K562 (cell line): ENCODE data around the gene KSR2. TPM values are rescaled to one million over a fixed set of nuclear protein-coding genes. Genes with fewer than 3 reads are reported as not detected.

Source experiments
- ATAC-seq: fragments of 200-7000 bp; cut with Tn5 transposase; 3 replicates; pipeline ENCODE4 v1.9.1; 2020; ENCODE audit warnings: moderate library complexity
- BruUV-seq: library from RNA; stranded (reverse); fragments of 400-500 nt; replicated peaks from 2 replicates; lab custom pipeline; 2021; lab: Mats Ljungman, UMichigan
- CTCF ChIA-PET: fragments of 300-600 bp; formaldehyde crosslinking; extraction: SDS; loops from one replicate; lab custom pipeline; 2021; ENCODE audit warnings: low intra/inter-chr PET ratio; lab: Yijun Ruan, JAX
- POLR2A ChIA-PET: fragments of 300-600, 350-650 bp; sonication (Branson Sonifier 250); formaldehyde crosslinking; extraction: SDS; loops from one replicate; lab custom pipeline; 2021; ENCODE audit warnings: antibody characterized with exemption, inconsistent platforms; lab: Yijun Ruan, JAX
- DNase-seq, 4 experiments: peaks; one replicate each; pipeline versions ENCODE4 v3.0.0 to v3.0.0-alpha.2; 2011 to 2018; ENCODE audit warnings: low spot score in 3 of 4, mixed read lengths in 3 of 4; ENCODE audit errors: extremely low read depth in 1 of 4
- FAIRE-seq: peaks from 2 replicates; lab custom pipeline; 2011; peaks lifted over from hg19 to GRCh38; lab: Jason Lieb, UNC
- H2AFZ ChIP-seq: 2 replicates; pipeline ENCODE4 v1.6.0; 2011; ENCODE audit warnings: low read depth, low read length, control low read depth, inconsistent platforms
- H3K27ac ChIP-seq: fragments of 200-600 bp; 3 replicates; pipeline ENCODE4 v1.8.0; 2011; ENCODE audit warnings: low read depth, mild to moderate bottlenecking, control low read depth, inconsistent platforms, low read length, moderate library complexity, mixed read lengths; ENCODE audit errors: extremely low read depth
- H3K27me3 ChIP-seq, 2 experiments: fragments of 300-600 bp in 1 of 2; 2 replicates in 1 of 2; 3 replicates in 1 of 2; pipeline versions ENCODE4 v1.6.0 to v1.8.0; 2011; ENCODE audit warnings: inconsistent platforms in 2 of 2, low read length in 2 of 2, mild to moderate bottlenecking in 1 of 2, mixed read lengths in 1 of 2, moderate library complexity in 1 of 2; ENCODE audit not compliant: control insufficient read depth in 2 of 2, insufficient read depth in 2 of 2
- H3K36me3 ChIP-seq: fragments of 300-600 bp; 3 replicates; pipeline ENCODE4 v1.8.0; 2011; ENCODE audit warnings: mild to moderate bottlenecking, low read length, inconsistent platforms; ENCODE audit not compliant: control insufficient read depth, insufficient read depth
- H3K4me1 ChIP-seq, 2 experiments: fragments of 200-600 bp in 1 of 2; replicated peaks in 1 of 2; 2 replicates in 1 of 2; 3 replicates in 1 of 2; pipeline versions ENCODE4 v1.5.1 to v1.8.0; 2011; ENCODE audit warnings: inconsistent platforms in 2 of 2, low read length in 2 of 2, mild to moderate bottlenecking in 1 of 2, mixed read lengths in 1 of 2, moderate library complexity in 1 of 2; ENCODE audit not compliant: control insufficient read depth in 2 of 2, insufficient read depth in 2 of 2
- H3K4me2 ChIP-seq: 2 replicates; pipeline ENCODE4 v1.6.1; 2011; ENCODE audit warnings: low read length, control low read depth, inconsistent platforms, mixed read lengths; ENCODE audit not compliant: insufficient read depth
- H3K4me3 ChIP-seq: fragments of 200-600 bp; sonication (generic), shearing (Covaris generic); 2 replicates; pipeline ENCODE4 v1.5.1; 2016; ENCODE audit warnings: control low read depth, inconsistent platforms
- H3K79me2 ChIP-seq: fragments of 200-600 bp; 3 replicates; pipeline ENCODE4 v1.8.0; 2011; ENCODE audit warnings: low read length, inconsistent platforms; ENCODE audit not compliant: control insufficient read depth, insufficient read depth
- H3K9ac ChIP-seq, 2 experiments: 2 replicates each; pipeline versions ENCODE4 v1.6.0 to v1.6.1; 2011; ENCODE audit warnings: low read depth in 2 of 2, low read length in 2 of 2, control low read depth in 1 of 2, inconsistent platforms in 1 of 2, mild to moderate bottlenecking in 1 of 2, mixed read lengths in 1 of 2; ENCODE audit not compliant: insufficient read depth in 1 of 2
- H3K9me1 ChIP-seq: one replicate; pipeline ENCODE4 v1.6.0; 2011; ENCODE audit warnings: inconsistent platforms, mild to moderate bottlenecking, low read length, moderate library complexity; ENCODE audit not compliant: control insufficient read depth, insufficient read depth
- H3K9me3 ChIP-seq: replicated peaks from 2 replicates; pipeline ENCODE4 v1.5.1; 2011; ENCODE audit warnings: low read depth, low read length, inconsistent platforms; ENCODE audit not compliant: control insufficient read depth, insufficient read depth
- H4K20me1 ChIP-seq: replicated peaks from 2 replicates; pipeline ENCODE4 v1.6.1; 2011; ENCODE audit warnings: low read length, inconsistent platforms, mixed read lengths; ENCODE audit not compliant: control insufficient read depth, insufficient read depth
- HDAC1 ChIP-seq, 2 experiments: fragments of 450-650 bp; IDR thresholded peaks; 2 replicates each; pipeline ENCODE4 v1.6.1; 2016 to 2017; ENCODE audit warnings: inconsistent platforms in 1 of 2, mild to moderate bottlenecking in 1 of 2, moderate library complexity in 1 of 2
- MCM5 ChIP-seq: fragments of 450-650 bp; IDR thresholded peaks from 2 replicates; pipeline ENCODE4 v1.6.1; 2016; ENCODE audit warnings: low read depth
- PHB2 ChIP-seq: fragments of 450-650 bp; IDR thresholded peaks from 2 replicates; pipeline ENCODE4 v1.6.1; 2017; ENCODE audit warnings: low read depth
- POU5F1 ChIP-seq: fragments of 150-350 bp; IDR thresholded peaks from 2 replicates; pipeline ENCODE4 v1.6.1; 2014; ENCODE audit warnings: borderline replicate concordance, low read length, low read depth, mild to moderate bottlenecking; ENCODE audit not compliant: partially characterized antibody
- SAP30 ChIP-seq: fragments of 200-600 bp; sonication (generic); IDR thresholded peaks from 2 replicates; pipeline ENCODE4 v1.6.1; 2012; ENCODE audit warnings: borderline replicate concordance, low read depth, mild to moderate bottlenecking, moderate library complexity, low read length, control low read depth, inconsistent platforms; ENCODE audit not compliant: insufficient read depth, poor library complexity, severe bottlenecking
- ZNF239 ChIP-seq: fragments of 250-450 bp; sonication (Bioruptor Pico); IDR thresholded peaks from 2 replicates; pipeline ENCODE4 v1.4.0; 2020; ENCODE audit warnings: mild to moderate bottlenecking
- ZNF280B ChIP-seq: fragments of 250-450 bp; sonication (Bioruptor Pico); IDR thresholded peaks from 2 replicates; pipeline ENCODE4 v1.5.1; 2021; ENCODE audit warnings: mild to moderate bottlenecking
- WGBS: fragments of 100-300 bp; shearing (Covaris generic); methylation state at CpG from one replicate; pipeline ENCODE4 v1.1.6; 2016; ENCODE audit warnings: low coverage, mixed read lengths; ENCODE audit not compliant: insufficient coverage; ENCODE audit errors: missing lambda C conversion rate; 5-methylcytosine and 5-hydroxymethylcytosine counted together
- in situ Hi-C: fragments of 300-500 bp; cut with MboI; formaldehyde crosslinking; loops from 4 replicates; pipeline ENCODE4 v1.15.0; 2018; ENCODE audit warnings: inconsistent platforms, mixed read lengths
- intact Hi-C: fragments of 100-400 bp; cut with micrococcal nuclease; formaldehyde crosslinking; loops from 2 replicates; pipeline ENCODE4 v1.14.2; 2022
- polyA plus RNA-seq, 8 experiments: library from polyadenylated mRNA; depleted of rRNA in 4 of 8; stranded (reverse) in 5 of 8; unstranded in 3 of 8; fragments of >200 nt; fragmentation: Nextera tagmentation in 2 of 8; fragmentation: Illumina TruSeq in 1 of 8; extraction: Ambion mirVana in 2 of 8; extraction: Trizol in 1 of 8; gene quantifications; 2 replicates each; pipeline versions ENCODE4 v1.2.1 to v1.2.3, GENCODE V29; 2011 to 2014; ENCODE audit warnings: inconsistent platforms in 1 of 8, missing spikeins in 1 of 8
- total RNA-seq, 7 experiments: library from RNA; depleted of rRNA in 6 of 7; stranded (reverse); fragments of >200 nt in 6 of 7; fragmentation: Illumina TruSeq in 2 of 7; extraction: Trizol in 2 of 7; gene quantifications; 2 replicates each; pipeline versions ENCODE4 v1.2.1 to v1.2.3, GENCODE V29; 2011 to 2021; ENCODE audit warnings: low replicate concordance in 1 of 7

KSR2 gene
- total and polyA plus RNA-seq, 9 of the 15 experiments (the other 6 are each of a cell fraction or from before 2014, with no cell fraction given), result not detected

- no peak for DNase-seq
- CTCF ChIA-PET, result no interaction called here
- POLR2A ChIA-PET, result no interaction called here
- no TSS peak for BruUV-seq
- H3K4me3 ChIP-seq, result no peak overlapping the region
- WGBS, result 6% methylated on average over 3 of the region's 4 CpGs
- in situ Hi-C loops (no loop called here), intact Hi-C loops (no loop called here)
- H4K20me1 ChIP-seq, result no peaks in the 10 kb centered on the region
- H3K27ac ChIP-seq, result no peak overlapping the region
- no peak overlapping the region for H2AFZ ChIP-seq
- H3K79me2 ChIP-seq, result no peaks in the 10 kb centered on the region
- peaks cover 0 to 17% of the 10 kb centered on the region in 2 experiments; a peak in 2 of 5 replicates for H3K27me3 ChIP-seq
- H3K9ac ChIP-seq, result no peak overlapping the region
- H3K9me3 ChIP-seq, result no peaks in the 10 kb centered on the region
- H3K36me3 ChIP-seq, result no peaks in the 10 kb centered on the region
- no peak for ATAC-seq
- FAIRE-seq, result no peak
- H3K4me1 ChIP-seq, result peaks cover 0 to 5% of the 10 kb centered on the region in 2 experiments; a peak in 2 of 5 replicates
- TF ChIP-seq ZNF280B (CRISPR knock-in tag), result no peak
- TF ChIP-seq HDAC1 (IDR thresholded peaks at IDR 0.05), result no peak
- no peak for TF ChIP-seq POU5F1
- TF ChIP-seq MCM5, result no peak
- no peak for TF ChIP-seq PHB2
- TF ChIP-seq ZNF239 (CRISPR knock-in tag), result no peak
- no peak for TF ChIP-seq SAP30
- H3K9me1 ChIP-seq, result no peaks in the 10 kb centered on the region
- no peak overlapping the region for H3K4me2 ChIP-seq
Measured at GRCh38 chr12:117441751-117442150, 527.0 kb downstream of the KSR2 start.
